ENCODE results near the gene MNAT1. TPM values are rescaled to one million over a fixed set of nuclear protein-coding genes. Genes with fewer than 3 reads are reported as not detected.
A peak's percentile ranks its signal among the peaks of the same experiment; 100 is the strongest.

MNAT1 gene
- total RNA-seq, 1 donor from 2014 or later = 37.1 TPM

DNA sequence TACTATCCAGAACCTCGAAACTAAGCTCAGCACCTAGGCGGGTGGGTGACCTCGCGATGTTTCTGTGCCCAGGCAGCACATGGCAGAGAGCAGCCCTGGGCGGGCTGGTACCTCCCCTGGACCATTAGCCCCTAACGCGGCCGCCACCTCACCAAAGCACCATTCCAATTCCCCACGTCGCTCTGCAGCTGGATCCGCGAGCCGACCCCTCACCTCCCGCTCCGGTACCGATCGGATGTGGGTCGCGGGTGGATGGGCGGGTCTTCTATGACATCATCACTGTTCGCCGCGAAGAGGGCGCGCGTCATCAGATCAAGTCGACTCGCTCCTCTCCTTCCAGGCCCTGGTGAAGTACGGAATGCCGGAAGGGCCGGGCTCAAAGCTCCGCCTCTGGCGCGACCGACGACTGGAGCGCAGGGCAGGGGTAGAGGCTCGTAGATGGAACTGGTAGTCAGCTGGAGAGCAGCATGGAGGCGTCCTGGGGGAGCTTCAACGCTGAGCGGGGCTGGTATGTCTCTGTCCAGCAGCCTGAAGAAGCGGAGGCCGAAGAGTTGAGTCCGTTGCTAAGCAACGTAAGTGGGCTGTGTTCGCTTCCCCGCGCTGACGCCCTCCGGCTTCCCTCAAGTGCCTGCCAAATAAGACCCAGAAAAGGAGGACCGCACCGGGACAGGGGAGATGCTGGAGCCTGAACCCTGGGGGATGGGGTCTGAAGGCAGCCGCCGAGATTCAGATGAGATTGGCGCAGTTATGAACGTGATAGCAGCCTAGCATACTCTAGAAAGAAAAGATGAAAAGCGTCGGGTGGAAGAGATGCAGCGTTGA lies 246.5 kb downstream of the MNAT1 start, which contains the start of the genes SLC38A6 and TRMT5:
TSS of gene SLC38A6 (plus strand) at position 435 of the 822 bp plus-strand sequence. CDS start at position 468, 33 bp downstream.
TSS of gene TRMT5 (minus strand) at position 269 of the 822 bp plus-strand sequence. CDS start at position 163, 106 bp downstream.
- ChIA-PET CTCF (interaction anchor here (0.8 to 1.0 kb wide), 2 partner anchors 29 to 630 kb away, joined by 3 to 4 read pairs; no protein-coding TSS in a partner anchor), POLR2A (interaction anchor here (0.5 to 1.4 kb wide), 4 partner anchors 13 to 732 kb away, joined by 3 to 5 read pairs (median 4); partner anchors contain the start of gene PPM1A)
- no peak within 1 kb of the TSS for H3K27ac Mint-ChIP-seq
- peaks cover 24% of the 10 kb centered on the region for H3K36me3 Mint-ChIP-seq (ENCODE audit: low read depth)
- TF ChIP-seq CTCF (IDR thresholded peaks at IDR 0.05) = no peak
- H3K4me1 Mint-ChIP-seq = peaks cover 17% of the 10 kb centered on the region
- intact Hi-C loops (cut with micrococcal nuclease) = loop anchor here (1.0 to 5.0 kb wide), 8 partner anchors 136 to 889 kb away; partner anchors contain the start of genes DHRS7 and PPM1A
- H3K9me3 Mint-ChIP-seq = no peaks in the 10 kb centered on the region
- H3K4me3 Mint-ChIP-seq = no peak within 1 kb of the TSS
- ATAC-seq (ENCODE audit: low read depth) = peak; percentile 83
- no peaks in the 10 kb centered on the region for H3K27me3 Mint-ChIP-seq
- peak; percentile 88 for DNase-seq

GRCh38 chr14:60981633-60982455 lies 247.3 kb downstream of the MNAT1 start:
- intact Hi-C loops (cut with micrococcal nuclease) = loop anchor here (1.0 to 5.0 kb wide), 8 partner anchors 137 to 890 kb away; partner anchors contain the start of genes DHRS7 and PPM1A
- ATAC-seq (ENCODE audit: low read depth) (no peak), DNase-seq (no peak)
- H3K27me3 Mint-ChIP-seq = no peaks in the 10 kb centered on the region
- CTCF ChIA-PET = interaction anchor here (1.0 kb wide), 1 partner anchor 631 kb away, joined by 3 read pairs; no protein-coding TSS in a partner anchor
- POLR2A ChIA-PET = interaction anchor here (0.5 to 1.4 kb wide), 3 partner anchors 14 to 733 kb away, joined by 3 to 5 read pairs (median 4); partner anchors contain the start of gene PPM1A
- peaks cover 17% of the 10 kb centered on the region for H3K4me1 Mint-ChIP-seq
- peaks cover 21% of the 10 kb centered on the region for H3K36me3 Mint-ChIP-seq (ENCODE audit: low read depth)
- H3K9me3 Mint-ChIP-seq = no peaks in the 10 kb centered on the region
- no peak overlapping the region for H3K4me3 Mint-ChIP-seq
- no peak overlapping the region for H3K27ac Mint-ChIP-seq
- no peak for TF ChIP-seq CTCF (IDR thresholded peaks at IDR 0.05)

- Mint-ChIP-seq H3K4me3 (no peak overlapping the region), H3K27me3 (no peaks in the 10 kb centered on the region), H3K4me1 (peaks cover 7% of the 10 kb centered on the region), H3K27ac (no peak overlapping the region), H3K9me3 (no peaks in the 10 kb centered on the region), H3K36me3 (ENCODE audit: low read depth) (peaks cover 18% of the 10 kb centered on the region)
- no peak for TF ChIP-seq CTCF (IDR thresholded peaks at IDR 0.05)
- ATAC-seq (ENCODE audit: low read depth) (no peak), DNase-seq (no peak)
- ChIA-PET CTCF (no interaction called here), POLR2A (no interaction called here)
- intact Hi-C loops (cut with micrococcal nuclease) = loop anchor here (5.0 kb wide), 1 partner anchor 232 kb away; no protein-coding TSS in a partner anchor
Observed at GRCh38 chr14:60984196-60984595, 249.6 kb downstream of the MNAT1 start.

- no peaks in the 10 kb centered on the region for H3K9me3 Mint-ChIP-seq
- intact Hi-C loops (cut with micrococcal nuclease) = no loop called here
- ATAC-seq (ENCODE audit: low read depth) (no peak), DNase-seq (no peak)
- H3K4me3 Mint-ChIP-seq = no peak overlapping the region
- H3K4me1 Mint-ChIP-seq = peaks cover 2% of the 10 kb centered on the region
- ChIA-PET POLR2A (no interaction called here), CTCF (no interaction called here)
- no peaks in the 10 kb centered on the region for H3K27me3 Mint-ChIP-seq
- no peak for TF ChIP-seq CTCF (IDR thresholded peaks at IDR 0.05)
- peaks cover 23% of the 10 kb centered on the region for H3K36me3 Mint-ChIP-seq (ENCODE audit: low read depth)
- H3K27ac Mint-ChIP-seq = no peak overlapping the region
Observed at GRCh38 chr14:60986500-60986899, 251.9 kb downstream of the MNAT1 start.

Data from activated B cell treated with CpG ODN at 0.5 μM for 24 hours (primary cell).